ENCODE measurements around the gene ERICH4. TPM values are rescaled to one million over a fixed set of nuclear protein-coding genes. Genes with fewer than 3 reads are reported as not detected.

Gene ERICH4
- total RNA-seq, 1 experiment from 2014 or later, result not detected

GRCh38 chr19:41422955-41423354 lies 20.0 kb upstream of the ERICH4 start:
- BruUV-seq (replicated peaks), result no TSS peak
- H3F3A ChIP-seq (ENCODE audit: insufficient read depth, low read depth), result no peaks in the 10 kb centered on the region
- 0 out of 2 replicates have a peak, but pooled peaks cover 2% of the 10 kb centered on the region for H3K36me3 ChIP-seq (ENCODE audit: low read depth)
- CTCF ChIA-PET, result no interaction called here
- H3K9me3 ChIP-seq (ENCODE audit: insufficient read depth, low read depth), result no peaks in the 10 kb centered on the region
- H2AFZ ChIP-seq, result no peak overlapping the region
- no peaks in the 10 kb centered on the region for H3K27me3 ChIP-seq (ENCODE audit: insufficient read depth, low read depth)
- no peaks in the 10 kb centered on the region for H3K4me1 ChIP-seq (replicated peaks; ENCODE audit: insufficient read depth)
- TF ChIP-seq CTCF (conservative IDR thresholded peaks at IDR 0.05) (no peak), EZH2 (IDR thresholded peaks at IDR 0.05; ENCODE audit: low read depth) (no peak)
- no peaks in the 10 kb centered on the region for H4K20me1 ChIP-seq (ENCODE audit: insufficient read depth)
- POLR2A ChIA-PET (ENCODE audit: unreplicated experiment), result no interaction called here
- no peak overlapping the region for H3K4me2 ChIP-seq
- DNase-seq, result no peak
- no peak overlapping the region for H3K27ac ChIP-seq
- intact Hi-C loops (cut with micrococcal nuclease; ENCODE audit: unreplicated experiment), result no loop called here
- no peak overlapping the region for H3K4me3 ChIP-seq
- H3K79me2 ChIP-seq (ENCODE audit: low read depth), result no peaks in the 10 kb centered on the region
- no peaks in the 10 kb centered on the region for H3K9me2 ChIP-seq (ENCODE audit: insufficient read depth)

- H3K4me2 ChIP-seq, result no peak overlapping the region
- H3K4me3 ChIP-seq, result no peak overlapping the region
- no peaks in the 10 kb centered on the region for H3K79me2 ChIP-seq (ENCODE audit: low read depth)
- ChIA-PET CTCF (no interaction called here), POLR2A (ENCODE audit: unreplicated experiment) (no interaction called here)
- H4K20me1 ChIP-seq (ENCODE audit: insufficient read depth), result no peaks in the 10 kb centered on the region
- no peaks in the 10 kb centered on the region for H3K4me1 ChIP-seq (replicated peaks; ENCODE audit: insufficient read depth)
- no peaks in the 10 kb centered on the region for H3K36me3 ChIP-seq (ENCODE audit: low read depth)
- BruUV-seq (replicated peaks), result no TSS peak
- H3K27ac ChIP-seq, result no peak overlapping the region
- DNase-seq, result no peak
- intact Hi-C loops (cut with micrococcal nuclease; ENCODE audit: unreplicated experiment), result no loop called here
- H3K27me3 ChIP-seq (ENCODE audit: insufficient read depth, low read depth), result no peaks in the 10 kb centered on the region
- TF ChIP-seq EZH2 (IDR thresholded peaks at IDR 0.05; ENCODE audit: low read depth) (no peak), CTCF (conservative IDR thresholded peaks at IDR 0.05) (no peak)
- 0 out of 2 replicates have a peak, but pooled peaks cover 7% of the 10 kb centered on the region for H3F3A ChIP-seq (ENCODE audit: insufficient read depth, low read depth)
- H3K9me3 ChIP-seq (ENCODE audit: insufficient read depth, low read depth), result no peaks in the 10 kb centered on the region
- no peaks in the 10 kb centered on the region for H3K9me2 ChIP-seq (ENCODE audit: insufficient read depth)
- H2AFZ ChIP-seq, result no peak overlapping the region
These were observed 18.4 kb upstream of the ERICH4 start for GRCh38 chr19:41424335-41425173.

DNA sequence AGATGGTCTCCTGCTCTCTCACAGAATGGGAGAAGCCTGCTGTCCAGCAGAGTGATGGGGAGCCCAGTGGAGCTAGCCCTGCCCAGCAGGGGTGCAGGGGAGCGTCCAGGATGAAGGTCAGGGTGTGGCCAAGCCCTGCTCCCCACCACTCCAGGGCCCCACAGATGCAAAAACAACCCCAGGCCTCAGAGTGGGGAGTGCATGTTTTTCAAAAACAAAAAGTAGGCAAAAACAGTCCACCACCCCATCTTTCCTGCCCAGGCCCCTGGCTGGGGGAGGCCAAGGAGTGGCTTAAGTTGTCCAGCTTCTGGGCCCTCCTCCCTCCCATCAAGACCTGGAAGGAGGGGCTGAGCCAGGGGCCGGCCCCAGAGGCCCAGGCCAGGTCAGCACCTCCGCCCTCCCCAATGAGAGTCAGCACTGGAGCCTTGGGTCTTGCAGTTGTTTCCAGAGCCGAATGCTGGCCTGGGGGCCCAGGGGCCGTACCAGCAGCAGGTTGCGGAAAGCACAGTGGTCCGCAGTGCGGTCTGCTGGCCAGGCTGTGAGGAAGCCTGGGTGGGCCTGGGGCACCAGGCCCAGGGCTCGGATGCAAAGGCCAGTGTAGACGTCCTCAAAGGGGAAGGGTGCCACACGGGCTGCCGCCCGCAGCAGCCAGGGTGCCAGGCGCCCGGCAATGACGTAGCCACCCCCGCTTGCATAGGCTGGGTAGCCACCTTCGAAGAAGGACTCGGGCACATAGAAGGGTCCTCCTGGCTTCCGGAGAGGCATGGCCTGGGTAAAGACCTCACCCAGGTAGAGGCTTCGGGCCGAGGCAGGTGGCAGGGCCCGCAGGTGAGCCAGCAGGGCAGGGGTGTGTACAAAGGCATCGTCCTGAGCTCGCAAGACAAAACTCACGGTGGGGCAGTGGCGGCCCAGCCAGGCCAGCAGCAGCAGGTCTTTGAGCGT lies 17.5 kb upstream of the ERICH4 start:
- TF ChIP-seq CTCF (conservative IDR thresholded peaks at IDR 0.05) (no peak), EZH2 (IDR thresholded peaks at IDR 0.05; ENCODE audit: low read depth) (no peak)
- H3K9me3 ChIP-seq (ENCODE audit: insufficient read depth, low read depth), result no peaks in the 10 kb centered on the region
- CTCF ChIA-PET, result no interaction called here
- H3K4me1 ChIP-seq (replicated peaks; ENCODE audit: insufficient read depth), result no peaks in the 10 kb centered on the region
- no peaks in the 10 kb centered on the region for H3K27me3 ChIP-seq (ENCODE audit: insufficient read depth, low read depth)
- H3K36me3 ChIP-seq (ENCODE audit: low read depth), result no peaks in the 10 kb centered on the region
- no peaks in the 10 kb centered on the region for H3K9me2 ChIP-seq (ENCODE audit: insufficient read depth)
- H2AFZ ChIP-seq, result no peak overlapping the region
- no peaks in the 10 kb centered on the region for H4K20me1 ChIP-seq (ENCODE audit: insufficient read depth)
- no peak overlapping the region for H3K4me3 ChIP-seq
- H3F3A ChIP-seq (ENCODE audit: insufficient read depth, low read depth), result 0 out of 2 replicates have a peak, but pooled peaks cover 7% of the 10 kb centered on the region
- POLR2A ChIA-PET (ENCODE audit: unreplicated experiment), result no interaction called here
- DNase-seq, result no peak
- BruUV-seq (replicated peaks), result no TSS peak
- no peaks in the 10 kb centered on the region for H3K79me2 ChIP-seq (ENCODE audit: low read depth)
- intact Hi-C loops (cut with micrococcal nuclease; ENCODE audit: unreplicated experiment), result no loop called here
- H3K4me2 ChIP-seq, result no peak overlapping the region
- H3K27ac ChIP-seq, result no peak overlapping the region
